22Rv1 (cell line): ENCODE data around the gene CEBPG.

Source experiments
- CTCF ChIP-seq: fragments of 450-650 bp; IDR thresholded peaks from 2 replicates; pipeline ENCODE4 v1.5.1; 2017; ENCODE audit warnings: mild to moderate bottlenecking
- ZFX ChIP-seq: fragments of 450-650 bp; IDR thresholded peaks from 2 replicates; pipeline ENCODE4 v1.6.1; 2017; ENCODE audit warnings: antibody characterized with exemption, borderline replicate concordance

GRCh38 chr19:33377586-33378475, 4.3 kb downstream of the CEBPG start:
- TF ChIP-seq CTCF (no peak), ZFX (no peak)
